HEK293 (cell line): ENCODE measurements around the gene ACSM3.

Experiments
- BCL11B ChIP-seq: fragments of 450-650 bp; formaldehyde crosslinking; IDR thresholded peaks from 2 replicates; pipeline ENCODE4 v1.5.1; 2016; ENCODE audit warnings: low read depth, missing biosample characterization, missing genetic modification characterization
- CTCF ChIP-seq: fragments of 450-650 bp; formaldehyde crosslinking; IDR thresholded peaks from 2 replicates; pipeline ENCODE4 v1.5.1; 2016; ENCODE audit warnings: missing biosample characterization, missing genetic modification characterization
- MYNN ChIP-seq: fragments of 450-650 bp; formaldehyde crosslinking; IDR thresholded peaks from 2 replicates; pipeline ENCODE4 v1.5.1; 2016; ENCODE audit warnings: missing biosample characterization, missing genetic modification characterization, borderline replicate concordance
- PBX3 ChIP-seq: sonication (generic); formaldehyde crosslinking; IDR thresholded peaks from 2 replicates; pipeline ENCODE4 v1.8.1; 2022; ENCODE audit warnings: mild to moderate bottlenecking, moderate library complexity, missing genetic modification reagents
- TRIM28 ChIP-seq: IDR thresholded peaks from 2 replicates; pipeline ENCODE4 v1.6.1; 2011; ENCODE audit warnings: low read length, control low read depth, borderline replicate concordance
- ZNF239 ChIP-seq: fragments of 450-650 bp; formaldehyde crosslinking; IDR thresholded peaks from 2 replicates; pipeline ENCODE4 v1.5.1; 2016; ENCODE audit warnings: missing biosample characterization, missing genetic modification characterization
- ZNF274 ChIP-seq, 2 experiments: fragments of 200-500 bp in 1 of 2; fragments of 450-650 bp in 1 of 2; sonication (Bioruptor generic) in 1 of 2; formaldehyde crosslinking in 1 of 2; IDR thresholded peaks; 2 replicates each; pipeline versions ENCODE4 v1.5.1 to v1.6.1; 2014 to 2016; ENCODE audit warnings: borderline replicate concordance in 1 of 2, inconsistent platforms in 1 of 2, low read length in 1 of 2, missing biosample characterization in 1 of 2, missing genetic modification characterization in 1 of 2
- ZNF416 ChIP-seq: fragments of 450-650 bp; formaldehyde crosslinking; IDR thresholded peaks from 2 replicates; pipeline ENCODE4 v1.5.1; 2016; ENCODE audit warnings: missing biosample characterization, missing genetic modification characterization
- ZNF768 ChIP-seq: fragments of 450-650 bp; formaldehyde crosslinking; IDR thresholded peaks from 2 replicates; pipeline ENCODE4 v1.5.1; 2018; ENCODE audit warnings: missing biosample characterization, mild to moderate bottlenecking, missing genetic modification characterization
- ZNF776 ChIP-seq: fragments of 450-650 bp; formaldehyde crosslinking; IDR thresholded peaks from 2 replicates; pipeline ENCODE4 v1.5.0; 2017; ENCODE audit warnings: missing biosample characterization, missing genetic modification characterization, borderline replicate concordance
- ZNF785 ChIP-seq: fragments of 450-650 bp; formaldehyde crosslinking; IDR thresholded peaks from 2 replicates; pipeline ENCODE4 v1.5.1; 2016; ENCODE audit warnings: missing biosample characterization, missing genetic modification characterization
- ZSCAN23 ChIP-seq: fragments of 450-650 bp; formaldehyde crosslinking; IDR thresholded peaks from 2 replicates; pipeline ENCODE4 v1.5.1; 2016; ENCODE audit warnings: missing biosample characterization, missing genetic modification characterization

- TF ChIP-seq ZNF416 (tag by site-specific recombination) (no peak), ZNF776 (tag by site-specific recombination) (no peak), PBX3 (CRISPR knock-in tag) (no peak), CTCF (tag by site-specific recombination) (no peak), BCL11B (tag by site-specific recombination) (no peak), MYNN (tag by site-specific recombination) (no peak), TRIM28 (no peak), ZNF274 (IDR thresholded peaks at IDR 0.05; ENCODE audit: low read length) (no peak), ZNF274 (tag by site-specific recombination; IDR thresholded peaks at IDR 0.05; ENCODE audit: borderline replicate concordance) (no peak), ZNF785 (tag by site-specific recombination) (no peak), ZSCAN23 (no peak), ZNF239 (tag by site-specific recombination) (no peak), ZNF768 (tag by site-specific recombination) (no peak)
Observed at GRCh38 chr16:20789130-20789529, 25.3 kb downstream of the ACSM3 start.
